HEK293 (cell line): ENCODE data around the gene TEDDM1.

ENCODE experiments used
- CTCF ChIA-PET: fragments of 350-600 bp; formaldehyde crosslinking; extraction: SDS; loops from one replicate; lab custom pipeline; 2021; ENCODE audit warnings: antibody characterized with exemption; lab: Yijun Ruan, JAX
- POLR2A ChIA-PET: fragments of 300-600 bp; formaldehyde crosslinking; extraction: SDS; loops from one replicate; lab custom pipeline; 2020; ENCODE audit warnings: antibody characterized with exemption, inconsistent platforms; lab: Yijun Ruan, JAX
- H3K27ac ChIP-seq: fragments of 200-500 bp; sonication (Bioruptor generic); 2 replicates; pipeline ENCODE4 v1.5.1; 2014; ENCODE audit warnings: low read depth, low read length, control low read depth, inconsistent platforms; ENCODE audit errors: extremely low read depth
- H3K36me3 ChIP-seq, 2 experiments: fragments of 200-500 bp in 1 of 2; sonication (Bioruptor generic) in 1 of 2; 1 replicate in 1 of 2; 2 replicates in 1 of 2; pipeline ENCODE4 v1.5.1; 2014 to 2017; ENCODE audit warnings: inconsistent platforms in 2 of 2, low read length in 2 of 2; ENCODE audit not compliant: control insufficient read depth in 2 of 2, insufficient read depth in 1 of 2
- H3K4me1 ChIP-seq: fragments of 200-500 bp; sonication (Bioruptor generic); 2 replicates; pipeline ENCODE4 v1.5.1; 2014; ENCODE audit warnings: mild to moderate bottlenecking, low read length, inconsistent platforms; ENCODE audit not compliant: control insufficient read depth, insufficient read depth
- H3K4me3 ChIP-seq: 2 replicates; pipeline ENCODE4 v1.5.1; 2011; ENCODE audit warnings: low read depth, mild to moderate bottlenecking, control low read depth, low read length, moderate library complexity
- H3K9me3 ChIP-seq: fragments of 200-500 bp; sonication (Bioruptor generic); 2 replicates; pipeline ENCODE4 v1.5.1; 2014; ENCODE audit warnings: low read depth, low read length, inconsistent platforms; ENCODE audit not compliant: control insufficient read depth, insufficient read depth
- AEBP2 ChIP-seq: fragments of 450-650 bp; formaldehyde crosslinking; IDR thresholded peaks from 2 replicates; pipeline ENCODE4 v1.5.1; 2016; ENCODE audit warnings: missing biosample characterization, missing genetic modification characterization, borderline replicate concordance
- BCL11B ChIP-seq: fragments of 450-650 bp; formaldehyde crosslinking; IDR thresholded peaks from 2 replicates; pipeline ENCODE4 v1.5.1; 2016; ENCODE audit warnings: low read depth, missing biosample characterization, missing genetic modification characterization
- GLIS2 ChIP-seq: fragments of 450-650 bp; formaldehyde crosslinking; IDR thresholded peaks from 2 replicates; pipeline ENCODE4 v1.5.1; 2016; ENCODE audit warnings: missing biosample characterization, missing genetic modification characterization
- MYNN ChIP-seq: fragments of 450-650 bp; formaldehyde crosslinking; IDR thresholded peaks from 2 replicates; pipeline ENCODE4 v1.5.1; 2016; ENCODE audit warnings: missing biosample characterization, missing genetic modification characterization, borderline replicate concordance
- OSR2 ChIP-seq: fragments of 450-650 bp; formaldehyde crosslinking; IDR thresholded peaks from 2 replicates; pipeline ENCODE4 v1.5.1; 2016; ENCODE audit warnings: missing biosample characterization, missing genetic modification characterization
- REST ChIP-seq: fragments of 450-650 bp; formaldehyde crosslinking; IDR thresholded peaks from 2 replicates; pipeline ENCODE4 v1.5.1; 2016; ENCODE audit warnings: missing biosample characterization, missing genetic modification characterization
- SCRT2 ChIP-seq: fragments of 450-650 bp; formaldehyde crosslinking; IDR thresholded peaks from 2 replicates; pipeline ENCODE4 v1.5.1; 2016; ENCODE audit warnings: missing biosample characterization, missing genetic modification characterization
- ZFP3 ChIP-seq: fragments of 450-650 bp; formaldehyde crosslinking; IDR thresholded peaks from 2 replicates; pipeline ENCODE4 v1.5.1; 2016; ENCODE audit warnings: low read depth, missing biosample characterization, missing genetic modification characterization
- ZFP41 ChIP-seq: fragments of 450-650 bp; formaldehyde crosslinking; IDR thresholded peaks from 2 replicates; pipeline ENCODE4 v1.5.1; 2016; ENCODE audit warnings: missing biosample characterization, missing genetic modification characterization, borderline replicate concordance
- ZNF121 ChIP-seq: fragments of 450-650 bp; formaldehyde crosslinking; IDR thresholded peaks from 2 replicates; pipeline ENCODE4 v1.5.1; 2016; ENCODE audit warnings: missing biosample characterization, missing genetic modification characterization
- ZNF19 ChIP-seq: fragments of 450-650 bp; formaldehyde crosslinking; IDR thresholded peaks from 2 replicates; pipeline ENCODE4; 2016; ENCODE audit warnings: missing biosample characterization, missing genetic modification characterization, low read depth
- ZNF529 ChIP-seq: fragments of 450-650 bp; formaldehyde crosslinking; IDR thresholded peaks from 2 replicates; pipeline ENCODE4 v1.5.1; 2017; ENCODE audit warnings: missing genetic modification characterization, missing biosample characterization; ENCODE audit not compliant: insufficient replicate concordance
- ZNF561 ChIP-seq: fragments of 450-650 bp; IDR thresholded peaks from 2 replicates; pipeline ENCODE4 v1.5.1; 2018; ENCODE audit warnings: missing biosample characterization, missing genetic modification characterization, borderline replicate concordance
- ZNF701 ChIP-seq: fragments of 450-650 bp; formaldehyde crosslinking; IDR thresholded peaks from 2 replicates; pipeline ENCODE4 v1.5.1; 2016; ENCODE audit warnings: missing biosample characterization, missing genetic modification characterization
- ZSCAN18 ChIP-seq: fragments of 450-650 bp; formaldehyde crosslinking; IDR thresholded peaks from 2 replicates; pipeline ENCODE4 v1.5.1; 2016; ENCODE audit warnings: missing biosample characterization, missing genetic modification characterization

TEDDM1 gene

GRCh38 chr1:182413969-182414368, 13.5 kb upstream of the TEDDM1 start:
- no peaks in the 10 kb centered on the region for H3K4me1 ChIP-seq
- H3K4me3 ChIP-seq, result no peak overlapping the region
- no peaks in the 10 kb centered on the region for H3K9me3 ChIP-seq
- TF ChIP-seq ZNF529 (tag by site-specific recombination), result no peak
- TF ChIP-seq AEBP2 (tag by site-specific recombination), result no peak
- TF ChIP-seq GLIS2 (tag by site-specific recombination), result no peak
- TF ChIP-seq ZFP3 (tag by site-specific recombination), result no peak
- no peak for TF ChIP-seq ZNF701 (tag by site-specific recombination)
- no peak for TF ChIP-seq BCL11B (tag by site-specific recombination)
- peak; percentile 66 for TF ChIP-seq ZNF121 (tag by site-specific recombination)
- TF ChIP-seq ZFP41 (tag by site-specific recombination), result no peak
- TF ChIP-seq ZNF19 (tag by site-specific recombination), result no peak
- ChIA-PET CTCF (interaction anchor here (0.7 kb wide), 1 partner anchor 181 kb away, joined by 3 read pairs; no protein-coding TSS in a partner anchor), POLR2A (interaction anchor here (0.7 kb wide), 1 partner anchor 193 kb away, joined by 3 read pairs; no protein-coding TSS in a partner anchor)
- H3K36me3 ChIP-seq, result no peaks in the 10 kb centered on the region
- H3K27ac ChIP-seq, result no peak overlapping the region

DNA sequence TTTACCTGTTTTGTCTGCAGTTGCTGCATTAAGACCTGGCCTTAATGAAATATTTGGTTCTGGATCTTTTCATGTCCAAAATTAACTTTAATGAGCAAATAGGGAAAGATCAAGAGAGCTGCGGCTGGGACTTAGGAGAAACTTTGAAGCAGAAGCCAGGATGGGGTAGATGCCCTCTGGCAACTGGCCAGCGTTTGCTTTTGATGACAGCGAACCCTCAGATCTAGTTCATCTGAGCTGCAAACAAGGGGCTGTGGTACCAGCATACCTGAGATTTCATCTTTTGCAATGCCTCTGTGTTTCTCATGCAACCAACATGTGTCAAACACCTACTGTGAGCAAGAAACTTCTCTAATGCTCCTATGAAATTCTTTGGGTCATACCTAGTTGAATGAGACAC, 13.0 kb upstream of the TEDDM1 start:
- Histone ChIP-seq H3K4me3 (no peak overlapping the region), H3K36me3 (no peaks in the 10 kb centered on the region), H3K4me1 (no peaks in the 10 kb centered on the region), H3K27ac (no peak overlapping the region), H3K9me3 (no peaks in the 10 kb centered on the region)
- no peak for TF ChIP-seq ZNF561 (tag by site-specific recombination)
- ChIA-PET POLR2A (interaction anchor here (1.2 kb wide), 1 partner anchor 9 kb away, joined by 4 read pairs; no protein-coding TSS in a partner anchor), CTCF (interaction anchor here (0.7 to 1.2 kb wide), 4 partner anchors 17 to 372 kb away, joined by 3 to 6 read pairs (median 4); no protein-coding TSS in a partner anchor)

GRCh38 chr1:182410620-182411273, 10.3 kb upstream of the TEDDM1 start:
- Histone ChIP-seq H3K36me3 (no peaks in the 10 kb centered on the region), H3K4me1 (no peaks in the 10 kb centered on the region), H3K4me3 (no peak overlapping the region), H3K9me3 (no peaks in the 10 kb centered on the region), H3K27ac (no peak overlapping the region)
- CTCF ChIA-PET, result interaction anchor here (0.6 to 1.1 kb wide), 2 partner anchors 288 to 709 kb away, joined by 3 read pairs; no protein-coding TSS in a partner anchor
- TF ChIP-seq MYNN (tag by site-specific recombination), result no peak
- peak; percentile 63; the same call in 1 of the 2 replicates for TF ChIP-seq SCRT2 (tag by site-specific recombination)
- TF ChIP-seq REST (tag by site-specific recombination), result peak; percentile 27; the same call in 1 of the 2 replicates
- TF ChIP-seq ZSCAN18 (tag by site-specific recombination), result no peak
- TF ChIP-seq OSR2 (tag by site-specific recombination), result no peak
- POLR2A ChIA-PET, result no interaction called here
